ENCODE data around the gene PHF21A. TPM values are rescaled to one million over a fixed set of nuclear protein-coding genes. Genes with fewer than 3 reads are reported as not detected.

The PHF21A gene
- total and polyA plus RNA-seq, 2 donors (not counting 3 experiments of a cell fraction or from before 2014, with no cell fraction given): 14.1 to 30.5 TPM

- Histone ChIP-seq H3K27ac (ENCODE audit: insufficient read depth, low read depth, low read length) (no peak overlapping the region), H3K9me3 (replicated peaks; ENCODE audit: control insufficient read depth, insufficient read depth, low read length) (no peaks in the 10 kb centered on the region), H3K4me1 (ENCODE audit: control insufficient read depth, extremely low read depth, insufficient read depth, low read length) (peaks cover 5% of the 10 kb centered on the region), H3K4me2 (ENCODE audit: insufficient read depth, low read length) (no peak overlapping the region), H3K27me3 (ENCODE audit: control insufficient read depth in 2 of 2, insufficient read depth in 2 of 2, low read length in 2 of 2) (no peaks in the 10 kb centered on the region), H3K9ac (replicated peaks; ENCODE audit: extremely low read depth, insufficient read depth, low read length) (no peak overlapping the region), H3K79me2 (ENCODE audit: control insufficient read depth, insufficient read depth, low read length) (peaks cover 4% of the 10 kb centered on the region), H3K4me3 (replicated peaks in 1 of 3; ENCODE audit: insufficient read depth in 1 of 3, low read depth in 1 of 3, low read length in 3 of 3) (no peak overlapping the region), H3K9me1 (replicated peaks; ENCODE audit: control insufficient read depth, extremely low read depth, insufficient read depth, low read length) (no peaks in the 10 kb centered on the region), H4K20me1 (replicated peaks; ENCODE audit: control insufficient read depth, extremely low read depth, insufficient read depth, low read length) (peaks cover 5% of the 10 kb centered on the region), H2AFZ (ENCODE audit: low read depth, low read length) (no peak overlapping the region), H3K36me3 (ENCODE audit: control insufficient read depth in 2 of 2, extremely low read depth in 1 of 2, insufficient read depth in 2 of 2, low read length in 2 of 2) (no peaks in the 10 kb centered on the region)
- ChIA-PET CTCF (no interaction called here), POLR2A (no interaction called here)
- TF ChIP-seq GATA2 (IDR thresholded peaks at IDR 0.05; ENCODE audit: insufficient read depth, insufficient read length, low read depth, low read length) (no peak), MYC (IDR thresholded peaks at IDR 0.05; ENCODE audit: low read depth, low read length) (no peak), FOS (IDR thresholded peaks at IDR 0.05; ENCODE audit: borderline replicate concordance, insufficient read depth, low read length) (no peak), CTCF (IDR thresholded peaks at IDR 0.05; ENCODE audit: extremely low read depth in 1 of 2, insufficient read depth in 1 of 2, low read depth in 1 of 2, low read length in 2 of 2) (no peak), EZH2 (IDR thresholded peaks at IDR 0.05; ENCODE audit: borderline replicate concordance, low read depth, low read length, severe bottlenecking) (no peak), POLR2A (IDR thresholded peaks at IDR 0.05; ENCODE audit: low read depth, low read length) (no peak), JUN (IDR thresholded peaks at IDR 0.05; ENCODE audit: borderline replicate concordance, insufficient read depth, insufficient read length, low read depth) (no peak), POLR2AphosphoS5 (IDR thresholded peaks at IDR 0.05; ENCODE audit: insufficient read depth, low read depth, low read length) (no peak)
- TF ChIP-seq, protein P1, sequence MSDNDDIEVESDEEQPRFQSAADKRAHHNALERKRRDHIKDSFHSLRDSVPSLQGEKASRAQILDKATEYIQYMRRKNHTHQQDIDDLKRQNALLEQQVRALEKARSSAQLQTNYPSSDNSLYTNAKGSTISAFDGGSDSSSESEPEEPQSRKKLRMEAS (IDR thresholded peaks at IDR 0.05; ENCODE audit: insufficient read depth, insufficient read length): no peak
- DNase-seq (ENCODE audit: low read depth, low spot score) (no peak), FAIRE-seq (no peak)
- intact Hi-C loops (cut with micrococcal nuclease) (no loop called here), dilution Hi-C loops (cut with MboI; ENCODE audit: extremely low pct_ligation_motif_present, low sequenced_read_pairs) (no loop called here)
- no TSS peak for BruUV-seq (replicated peaks)
Measured at GRCh38 chr11:46107780-46108179, 13.5 kb downstream of the PHF21A start.

All from endothelial cell of umbilical vein (primary cell).